ENCODE results near the gene EMC10.

- TF ChIP-seq CTCF (conservative IDR thresholded peaks at IDR 0.05; ENCODE audit: low read depth, low read length) (no peak), SMC3 (IDR thresholded peaks at IDR 0.05; ENCODE audit: low read depth, low read length) (no peak), RAD21 (IDR thresholded peaks at IDR 0.05; ENCODE audit: low read length) (no peak), POLR2A (IDR thresholded peaks at IDR 0.05; ENCODE audit: low read depth, low read length) (no peak), CHD1 (IDR thresholded peaks at IDR 0.05; ENCODE audit: low read depth, low read length) (no peak), USF2 (IDR thresholded peaks at IDR 0.05; ENCODE audit: low read depth, low read length) (no peak)
Observed at GRCh38 chr19:50536662-50537305, 60.5 kb downstream of the EMC10 start.

Measured in IMR-90 (cell line).